Measurements from ENCODE around the gene TOX2.
"Not testable (repeated sequence)": the region's sequence is repeated elsewhere in the genome, so short reads cannot be mapped to it uniquely, and the experiment has no call there.

Gene TOX2

GRCh38 chr20:44041001-44041400 is 126.3 kb downstream of the TOX2 start:
- no peak for DNase-seq (ENCODE audit: low read depth)
- H3K4me3 ChIP-seq (ENCODE audit: low read depth, low read length) = no peak overlapping the region
- TF ChIP-seq CTCF (IDR thresholded peaks at IDR 0.05; ENCODE audit: low read depth, low read length, missing control alignments) = no peak
- in situ Hi-C loops (cut with HindIII; ENCODE audit: low sequenced_read_pairs) = loop anchor here (5.0 kb wide), 1 partner anchor 74 kb away; no protein-coding TSS in a partner anchor

- not testable (repeated sequence) for H3K4me3 ChIP-seq (ENCODE audit: low read depth, low read length); DNase-seq (ENCODE audit: low read depth)
- in situ Hi-C loops (cut with HindIII; ENCODE audit: low sequenced_read_pairs) = loop anchor here (5.0 kb wide), 1 partner anchor 77 kb away; no protein-coding TSS in a partner anchor
These were observed 130.1 kb downstream of the TOX2 start for GRCh38 chr20:44044712-44045111.

- no peak for DNase-seq (ENCODE audit: low read depth)
- no peak overlapping the region for H3K4me3 ChIP-seq (ENCODE audit: low read depth, low read length)
- in situ Hi-C loops (cut with HindIII; ENCODE audit: low sequenced_read_pairs) = no loop called here
- TF ChIP-seq CTCF (IDR thresholded peaks at IDR 0.05; ENCODE audit: low read depth, low read length, missing control alignments) = no peak
These were observed 135.7 kb downstream of the TOX2 start for GRCh38 chr20:44050327-44050726.

DNA sequence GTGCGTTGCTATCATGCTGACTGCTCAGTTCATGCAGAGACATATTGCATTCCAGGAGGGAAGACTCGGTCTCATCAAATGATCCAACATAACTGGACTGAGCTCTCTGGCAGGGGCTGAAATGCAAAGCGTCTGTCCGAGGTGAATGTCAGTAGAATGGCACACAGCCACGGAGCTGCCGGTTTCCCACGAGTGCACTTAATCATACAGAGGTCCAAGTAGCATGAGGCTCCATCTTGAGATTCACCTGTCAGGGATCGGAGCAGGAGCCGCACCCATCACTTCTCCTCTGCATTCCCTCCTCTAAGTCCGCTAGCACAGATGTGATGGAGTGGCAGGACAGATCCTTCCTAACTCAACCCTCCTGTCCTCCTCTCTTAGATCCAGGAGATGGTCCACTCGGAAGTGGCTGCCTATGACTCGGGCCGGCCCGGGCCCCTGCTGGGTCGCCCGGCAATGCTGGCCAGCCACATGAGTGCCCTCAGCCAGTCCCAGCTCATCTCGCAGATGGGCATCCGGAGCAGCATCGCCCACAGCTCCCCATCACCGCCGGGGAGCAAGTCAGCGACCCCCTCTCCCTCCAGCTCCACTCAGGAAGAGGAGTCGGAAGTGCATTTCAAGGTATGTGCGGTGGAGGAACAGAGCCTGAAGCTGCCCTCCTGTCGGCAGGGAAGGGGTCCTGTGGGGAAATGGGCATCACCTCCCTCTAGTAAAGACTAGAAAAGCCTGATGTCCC is 136.4 kb downstream of the TOX2 start:
- no peak for DNase-seq (ENCODE audit: low read depth)
- in situ Hi-C loops (cut with HindIII; ENCODE audit: low sequenced_read_pairs) = no loop called here
- no peak overlapping the region for H3K4me3 ChIP-seq (ENCODE audit: low read depth, low read length)
- no peak for TF ChIP-seq CTCF (IDR thresholded peaks at IDR 0.05; ENCODE audit: low read depth, low read length, missing control alignments)

DNA sequence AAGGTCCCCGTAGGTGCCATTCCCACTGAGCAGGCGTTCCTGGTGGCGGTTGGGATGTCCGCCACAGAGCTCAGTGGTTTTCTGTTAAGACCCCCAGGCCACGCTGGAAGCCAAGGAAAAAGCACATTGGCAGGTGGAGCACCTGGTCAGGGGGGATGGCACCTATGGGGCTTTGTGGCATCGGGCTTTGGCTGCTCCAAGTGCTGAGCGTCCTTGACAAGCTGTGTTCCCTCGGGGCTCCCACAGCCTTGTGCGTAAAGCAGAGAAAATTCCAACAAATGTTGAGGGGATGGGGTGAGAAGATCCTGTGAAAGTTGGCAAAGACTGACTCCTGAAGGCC is 137.0 kb downstream of the TOX2 start:
- TF ChIP-seq CTCF (IDR thresholded peaks at IDR 0.05; ENCODE audit: low read depth, low read length, missing control alignments) = no peak
- in situ Hi-C loops (cut with HindIII; ENCODE audit: low sequenced_read_pairs) = no loop called here
- no peak for DNase-seq (ENCODE audit: low read depth)
- no peak overlapping the region for H3K4me3 ChIP-seq (ENCODE audit: low read depth, low read length)

- no peak overlapping the region for H3K4me3 ChIP-seq (ENCODE audit: low read depth, low read length)
- TF ChIP-seq CTCF (IDR thresholded peaks at IDR 0.05; ENCODE audit: low read depth, low read length, missing control alignments) = no peak
- no peak for DNase-seq (ENCODE audit: low read depth)
- in situ Hi-C loops (cut with HindIII; ENCODE audit: low sequenced_read_pairs) = no loop called here
These were observed 137.5 kb downstream of the TOX2 start for GRCh38 chr20:44052166-44052565.

GRCh38 chr20:44053046-44053445 is 138.4 kb downstream of the TOX2 start:
- in situ Hi-C loops (cut with HindIII; ENCODE audit: low sequenced_read_pairs) = no loop called here
- TF ChIP-seq CTCF (IDR thresholded peaks at IDR 0.05; ENCODE audit: low read depth, low read length, missing control alignments) = no peak
- no peak for DNase-seq (ENCODE audit: low read depth)
- no peak overlapping the region for H3K4me3 ChIP-seq (ENCODE audit: low read depth, low read length)

All from astrocyte of the cerebellum (primary cell).